SU-DHL-6 (cell line): ENCODE data around the gene SLC25A52.

Experiments
- H2AFZ ChIP-seq: fragments of 200-600 bp; sonication (generic); 2 replicates; pipeline ENCODE4 v1.6.1; 2014; ENCODE audit warnings: low read depth, mild to moderate bottlenecking, moderate library complexity, mixed read lengths, antibody characterized with exemption, low read length; ENCODE audit not compliant: severe bottlenecking
- H3F3A ChIP-seq: fragments of 200-600 bp; shearing (Covaris generic); 2 replicates; pipeline ENCODE4 v1.6.0; 2016; ENCODE audit warnings: antibody characterized with exemption, mild to moderate bottlenecking; ENCODE audit not compliant: insufficient read depth
- H3K27ac ChIP-seq: fragments of 200-600 bp; sonication (generic); 2 replicates; pipeline ENCODE4 v1.5.1; 2016; ENCODE audit warnings: low read depth, mild to moderate bottlenecking, low read length, moderate library complexity, mixed read lengths
- H3K27me3 ChIP-seq: fragments of 200-600 bp; sonication (generic), shearing (Covaris generic); 2 replicates; pipeline ENCODE4 v1.6.0; 2014; ENCODE audit warnings: mild to moderate bottlenecking, low read length
- H3K36me3 ChIP-seq: fragments of 200-600 bp; sonication (generic); 2 replicates; pipeline ENCODE4 v1.6.1; 2014; ENCODE audit warnings: mild to moderate bottlenecking, low read length, mixed read lengths
- H3K4me2 ChIP-seq: fragments of 300-600, 200-600 bp; shearing (Covaris generic), sonication (generic); 2 replicates; pipeline ENCODE4 v1.6.0; 2014; ENCODE audit warnings: low read length, low read depth, mild to moderate bottlenecking; ENCODE audit not compliant: poor library complexity, severe bottlenecking
- H3K4me3 ChIP-seq: fragments of 200-600 bp; sonication (generic); 2 replicates; pipeline ENCODE4 v1.5.1; 2014; ENCODE audit warnings: antibody characterized with exemption, low read length, mild to moderate bottlenecking, mixed read lengths; ENCODE audit not compliant: insufficient read depth, poor library complexity, severe bottlenecking
- H3K79me2 ChIP-seq: fragments of 200-600 bp; sonication (generic); 2 replicates; pipeline ENCODE4 v1.6.1; 2014; ENCODE audit warnings: mild to moderate bottlenecking, low read length, moderate library complexity; ENCODE audit not compliant: insufficient read depth
- H3K9ac ChIP-seq: fragments of 200-600 bp; sonication (generic); 2 replicates; pipeline ENCODE4 v1.7.0; 2014; ENCODE audit warnings: mild to moderate bottlenecking, low read length
- H3K9me2 ChIP-seq: fragments of 200-600 bp; sonication (generic); replicated peaks from 2 replicates; pipeline ENCODE4 v1.6.1; 2014; ENCODE audit warnings: low read length; ENCODE audit not compliant: insufficient read depth
- H3K9me3 ChIP-seq: fragments of 200-600 bp; sonication (generic); 2 replicates; pipeline ENCODE4 v1.6.1; 2014; ENCODE audit warnings: low read length, mixed read lengths; ENCODE audit not compliant: insufficient read depth
- H4K20me1 ChIP-seq: fragments of 200-600 bp; sonication (generic); 2 replicates; pipeline ENCODE4 v1.6.1; 2014; ENCODE audit warnings: low read depth, mild to moderate bottlenecking, antibody characterized with exemption, low read length, moderate library complexity, mixed read lengths
- CTCF ChIP-seq: fragments of 200-600 bp; sonication (generic); IDR thresholded peaks from one replicate; pipeline ENCODE4 v1.5.1; 2017; ENCODE audit warnings: antibody characterized with exemption, mild to moderate bottlenecking, low read length, moderate library complexity; ENCODE audit not compliant: insufficient read depth, poor library complexity, severe bottlenecking
- EZH2phosphoT487 ChIP-seq: fragments of 200-600 bp; sonication (generic), shearing (Covaris generic); conservative IDR thresholded peaks from 2 replicates; pipeline ENCODE4 v1.6.1; 2018; ENCODE audit warnings: mild to moderate bottlenecking, antibody characterized with exemption, low read length, moderate library complexity, mixed read lengths

Gene SLC25A52

DNA sequence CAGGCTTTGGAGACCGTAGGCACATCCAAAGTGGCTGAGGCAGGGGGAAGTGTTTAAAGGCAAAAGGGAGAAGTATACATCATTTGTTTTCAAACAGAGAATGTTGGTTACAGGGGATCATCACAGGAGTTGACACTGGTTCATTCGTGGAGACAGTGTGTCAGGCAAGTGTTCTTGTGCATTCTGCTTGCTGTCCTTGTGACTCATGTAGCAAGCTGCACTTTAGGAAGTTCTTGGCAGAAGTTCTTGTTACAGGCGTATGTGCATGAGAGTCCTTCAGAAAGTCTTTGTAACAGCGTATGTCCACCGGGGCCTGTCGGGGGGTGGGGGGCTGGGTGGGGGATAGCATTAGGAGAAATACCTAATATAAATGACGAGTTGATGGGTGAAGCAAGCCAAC lies 39.8 kb downstream of the SLC25A52 start:
- H3K27me3 ChIP-seq = no peaks in the 10 kb centered on the region
- no peak overlapping the region for H2AFZ ChIP-seq
- no peaks in the 10 kb centered on the region for H3K36me3 ChIP-seq
- no peak overlapping the region for H3K4me2 ChIP-seq
- no peaks in the 10 kb centered on the region for H3F3A ChIP-seq
- H3K9ac ChIP-seq = no peak overlapping the region
- no peaks in the 10 kb centered on the region for H3K9me2 ChIP-seq
- no peaks in the 10 kb centered on the region for H4K20me1 ChIP-seq
- no peak overlapping the region for H3K27ac ChIP-seq
- TF ChIP-seq EZH2phosphoT487 = no peak
- TF ChIP-seq CTCF = no peak
- no peaks in the 10 kb centered on the region for H3K79me2 ChIP-seq
- no peak overlapping the region for H3K4me3 ChIP-seq
- H3K9me3 ChIP-seq = no peaks in the 10 kb centered on the region

DNA sequence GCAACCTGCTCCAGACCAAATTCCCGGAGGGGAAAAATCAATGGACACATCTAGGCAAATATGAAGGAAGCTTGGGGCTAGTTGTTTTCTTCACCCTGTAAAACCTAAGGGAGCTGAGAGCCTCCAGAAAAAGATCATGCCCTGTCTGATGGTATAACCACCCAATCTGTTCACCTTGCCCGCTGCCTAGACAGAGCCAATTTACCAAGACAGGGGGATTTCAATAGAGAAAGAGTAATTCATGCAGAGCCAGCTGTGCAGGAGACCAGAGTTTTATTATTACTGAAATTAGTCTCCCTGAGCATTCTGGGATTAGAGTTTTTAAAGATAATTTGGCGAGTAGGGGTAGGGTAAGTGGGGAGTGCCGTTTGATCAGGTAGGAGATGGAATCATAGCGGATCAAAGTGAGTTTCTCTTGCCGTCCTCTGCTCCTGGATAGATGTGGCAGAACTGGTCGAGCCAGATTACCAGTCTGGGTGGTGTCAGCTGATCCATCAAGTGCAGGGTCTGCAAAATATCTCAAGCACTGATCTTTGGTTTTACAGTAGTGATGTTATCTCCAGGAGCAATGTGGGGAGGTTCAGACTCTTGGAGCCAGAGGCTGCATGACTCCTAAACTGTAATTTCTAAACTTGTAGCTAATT lies 41.2 kb downstream of the SLC25A52 start:
- Histone ChIP-seq H3K9me2 (no peaks in the 10 kb centered on the region), H2AFZ (no peak overlapping the region), H3K4me3 (no peak overlapping the region), H3F3A (no peaks in the 10 kb centered on the region), H3K27me3 (no peaks in the 10 kb centered on the region), H3K9me3 (no peaks in the 10 kb centered on the region), H3K36me3 (no peaks in the 10 kb centered on the region), H3K4me2 (no peak overlapping the region), H3K79me2 (no peaks in the 10 kb centered on the region), H3K9ac (no peak overlapping the region), H3K27ac (no peak overlapping the region), H4K20me1 (no peaks in the 10 kb centered on the region)
- TF ChIP-seq EZH2phosphoT487 (no peak), CTCF (no peak)

DNA sequence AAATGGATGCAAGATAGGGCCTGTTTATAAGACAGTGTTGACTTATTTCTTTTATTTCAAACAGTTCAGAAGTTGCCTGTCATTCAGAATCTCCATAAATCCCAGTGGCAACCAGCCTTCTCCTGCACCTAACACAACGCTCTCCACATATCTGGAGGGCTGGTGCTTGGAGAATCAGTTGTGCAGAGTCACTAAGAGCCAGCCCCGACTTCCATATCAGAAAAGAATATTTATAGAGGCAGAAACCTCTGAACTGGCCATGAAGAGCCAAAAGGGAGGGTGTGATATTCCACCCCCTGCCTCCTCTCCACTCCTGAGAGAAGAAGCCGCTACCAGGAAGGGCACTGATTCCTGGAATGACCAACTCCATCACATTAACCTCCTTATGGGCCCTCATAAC lies 42.3 kb downstream of the SLC25A52 start:
- no peaks in the 10 kb centered on the region for H3K36me3 ChIP-seq
- H3F3A ChIP-seq = no peaks in the 10 kb centered on the region
- no peak overlapping the region for H2AFZ ChIP-seq
- no peak overlapping the region for H3K4me3 ChIP-seq
- no peaks in the 10 kb centered on the region for H3K9me2 ChIP-seq
- H3K9ac ChIP-seq = no peak overlapping the region
- no peaks in the 10 kb centered on the region for H3K9me3 ChIP-seq
- no peak for TF ChIP-seq EZH2phosphoT487
- no peak for TF ChIP-seq CTCF
- H3K27me3 ChIP-seq = no peaks in the 10 kb centered on the region
- H4K20me1 ChIP-seq = no peaks in the 10 kb centered on the region
- no peak overlapping the region for H3K4me2 ChIP-seq
- no peak overlapping the region for H3K27ac ChIP-seq
- H3K79me2 ChIP-seq = no peaks in the 10 kb centered on the region
